Measurements from ENCODE around the gene LHX1.

The LHX1 gene

DNA sequence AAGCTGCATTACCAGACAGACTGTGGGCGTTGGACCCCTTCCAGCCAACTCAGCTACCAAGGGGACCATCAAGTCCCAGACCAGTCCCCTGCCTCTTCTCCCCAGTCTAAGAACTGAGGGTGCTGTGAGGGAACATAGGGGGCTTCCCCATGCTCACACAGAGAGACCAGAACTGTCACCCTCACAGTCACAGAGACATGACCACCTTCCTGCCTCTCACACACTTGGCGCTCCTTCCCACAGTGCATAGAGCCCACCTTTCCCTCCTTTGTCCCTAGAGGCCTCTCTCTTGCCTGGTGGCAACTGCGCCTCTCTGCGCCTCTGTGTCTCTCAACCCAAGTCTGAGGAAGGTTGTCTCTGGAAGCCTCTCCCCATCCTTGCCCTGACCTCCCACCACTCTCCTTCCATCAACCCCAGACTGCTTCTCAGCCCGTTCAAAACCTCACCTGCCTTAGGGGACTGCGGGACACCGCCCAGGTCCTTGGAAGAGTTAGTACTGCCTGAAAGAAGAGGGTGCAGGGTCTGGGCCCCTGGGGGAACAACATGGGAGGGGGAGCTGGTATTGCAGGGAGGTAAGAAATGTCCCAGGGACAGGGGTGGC is 6.1 kb upstream of the LHX1 start (continued):
- TF ChIP-seq, protein P1, sequence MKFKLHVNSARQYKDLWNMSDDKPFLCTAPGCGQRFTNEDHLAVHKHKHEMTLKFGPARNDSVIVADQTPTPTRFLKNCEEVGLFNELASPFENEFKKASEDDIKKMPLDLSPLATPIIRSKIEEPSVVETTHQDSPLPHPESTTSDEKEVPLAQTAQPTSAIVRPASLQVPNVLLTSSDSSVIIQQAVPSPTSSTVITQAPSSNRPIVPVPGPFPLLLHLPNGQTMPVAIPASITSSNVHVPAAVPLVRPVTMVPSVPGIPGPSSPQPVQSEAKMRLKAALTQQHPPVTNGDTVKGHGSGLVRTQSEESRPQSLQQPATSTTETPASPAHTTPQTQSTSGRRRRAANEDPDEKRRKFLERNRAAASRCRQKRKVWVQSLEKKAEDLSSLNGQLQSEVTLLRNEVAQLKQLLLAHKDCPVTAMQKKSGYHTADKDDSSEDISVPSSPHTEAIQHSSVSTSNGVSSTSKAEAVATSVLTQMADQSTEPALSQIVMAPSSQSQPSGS (tag by site-specific recombination; IDR thresholded peaks at IDR 0.05; ENCODE audit: low read depth), result no peak

DNA sequence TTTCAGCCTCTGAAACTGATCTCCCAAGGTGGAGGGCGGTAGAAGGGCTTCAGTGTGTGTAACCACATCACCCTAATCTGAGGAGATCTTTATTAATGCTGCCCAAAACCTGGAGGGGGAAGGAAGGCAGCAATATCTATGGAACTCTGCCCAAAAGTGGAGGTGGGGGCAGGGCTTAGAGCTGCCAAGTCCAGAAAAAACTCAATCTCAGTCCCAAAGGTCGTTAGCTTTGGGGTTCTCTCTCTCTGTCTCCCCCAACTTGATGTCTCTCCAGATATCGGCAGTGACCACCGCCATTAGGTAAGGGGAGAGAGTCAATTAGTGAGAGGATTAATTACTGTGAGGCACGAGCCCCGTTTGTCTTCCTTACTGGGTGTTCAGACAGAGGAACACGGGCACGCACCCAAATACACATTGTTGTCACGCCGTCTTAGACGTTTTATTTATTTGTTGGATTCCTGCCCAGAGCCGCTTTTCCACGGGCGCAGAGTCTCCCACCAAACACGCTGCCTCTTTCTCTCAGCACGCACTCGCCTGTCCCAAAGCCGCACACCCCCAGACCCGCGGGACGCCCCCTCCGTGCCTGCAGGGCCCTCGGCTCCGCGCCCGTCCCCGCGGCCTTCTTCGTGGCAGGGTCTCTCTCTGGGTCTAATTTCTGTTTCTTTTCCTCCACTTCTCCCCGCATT is 5.4 kb upstream of the LHX1 start:
- no peaks in the 10 kb centered on the region for H3K9me3 ChIP-seq (ENCODE audit: control insufficient read depth, insufficient read depth, low read depth, low read length)
- H3K36me3 ChIP-seq (ENCODE audit: control insufficient read depth in 2 of 2, insufficient read depth in 1 of 2, low read length in 2 of 2), result peaks cover 0 to 8% of the 10 kb centered on the region in 2 experiments; a peak in 1 of 3 replicates
- H3K4me1 ChIP-seq (ENCODE audit: control insufficient read depth, insufficient read depth, low read length), result peaks cover 13% of the 10 kb centered on the region
- H3K4me3 ChIP-seq (ENCODE audit: low read depth, low read length), result no peak overlapping the region
- ChIA-PET CTCF (interaction anchor here (1.8 kb wide), 1 partner anchor 116 kb away, joined by 5 read pairs; no protein-coding TSS in a partner anchor), POLR2A (no interaction called here)
- peak overlapping the region; percentile 21; the same call in 1 of the 2 replicates for H3K27ac ChIP-seq (ENCODE audit: extremely low read depth, low read depth, low read length)
- TF ChIP-seq, protein P2, sequence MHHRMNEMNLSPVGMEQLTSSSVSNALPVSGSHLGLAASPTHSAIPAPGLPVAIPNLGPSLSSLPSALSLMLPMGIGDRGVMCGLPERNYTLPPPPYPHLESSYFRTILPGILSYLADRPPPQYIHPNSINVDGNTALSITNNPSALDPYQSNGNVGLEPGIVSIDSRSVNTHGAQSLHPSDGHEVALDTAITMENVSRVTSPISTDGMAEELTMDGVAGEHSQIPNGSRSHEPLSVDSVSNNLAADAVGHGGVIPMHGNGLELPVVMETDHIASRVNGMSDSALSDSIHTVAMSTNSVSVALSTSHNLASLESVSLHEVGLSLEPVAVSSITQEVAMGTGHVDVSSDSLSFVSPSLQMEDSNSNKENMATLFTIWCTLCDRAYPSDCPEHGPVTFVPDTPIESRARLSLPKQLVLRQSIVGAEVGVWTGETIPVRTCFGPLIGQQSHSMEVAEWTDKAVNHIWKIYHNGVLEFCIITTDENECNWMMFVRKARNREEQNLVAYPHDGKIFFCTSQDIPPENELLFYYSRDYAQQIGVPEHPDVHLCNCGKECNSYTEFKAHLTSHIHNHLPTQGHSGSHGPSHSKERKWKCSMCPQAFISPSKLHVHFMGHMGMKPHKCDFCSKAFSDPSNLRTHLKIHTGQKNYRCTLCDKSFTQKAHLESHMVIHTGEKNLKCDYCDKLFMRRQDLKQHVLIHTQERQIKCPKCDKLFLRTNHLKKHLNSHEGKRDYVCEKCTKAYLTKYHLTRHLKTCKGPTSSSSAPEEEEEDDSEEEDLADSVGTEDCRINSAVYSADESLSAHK (tag by site-specific recombination; IDR thresholded peaks at IDR 0.05), result no peak
- TF ChIP-seq ZNF529 (tag by site-specific recombination; IDR thresholded peaks at IDR 0.05; ENCODE audit: insufficient replicate concordance) (no peak), OSR2 (tag by site-specific recombination; IDR thresholded peaks at IDR 0.05) (peak; percentile 26; the same call in 1 of the 2 replicates), GLIS1 (tag by site-specific recombination; IDR thresholded peaks at IDR 0.05) (no peak), ZNF394 (tag by site-specific recombination; IDR thresholded peaks at IDR 0.05; ENCODE audit: borderline replicate concordance) (peak; percentile 34; the same call in 1 of the 2 replicates), HOXC10 (CRISPR knock-in tag; IDR thresholded peaks at IDR 0.05) (no peak), ZNF223 (tag by site-specific recombination; IDR thresholded peaks at IDR 0.05) (no peak), ZBTB17 (tag by site-specific recombination; IDR thresholded peaks at IDR 0.05) (no peak), ZNF341 (tag by site-specific recombination; IDR thresholded peaks at IDR 0.05; ENCODE audit: low read depth) (peak; percentile 3; the same call in 1 of the 2 replicates), GLIS2 (tag by site-specific recombination; IDR thresholded peaks at IDR 0.05) (no peak), ZNF292 (tag by site-specific recombination; IDR thresholded peaks at IDR 0.05; ENCODE audit: borderline replicate concordance, low read depth) (no peak), TRIM28 (IDR thresholded peaks at IDR 0.05; ENCODE audit: borderline replicate concordance, low read length) (no peak), ZNF549 (tag by site-specific recombination; IDR thresholded peaks at IDR 0.05) (no peak), EGR2 (tag by site-specific recombination; IDR thresholded peaks at IDR 0.05; ENCODE audit: low read depth) (0 out of 2 replicates have a peak, but pooled peaks have one; percentile 5), MYNN (tag by site-specific recombination; IDR thresholded peaks at IDR 0.05; ENCODE audit: borderline replicate concordance) (no peak), ZNF354C (tag by site-specific recombination; IDR thresholded peaks at IDR 0.05; ENCODE audit: borderline replicate concordance, low read depth) (no peak)
- TF ChIP-seq, protein P3, sequence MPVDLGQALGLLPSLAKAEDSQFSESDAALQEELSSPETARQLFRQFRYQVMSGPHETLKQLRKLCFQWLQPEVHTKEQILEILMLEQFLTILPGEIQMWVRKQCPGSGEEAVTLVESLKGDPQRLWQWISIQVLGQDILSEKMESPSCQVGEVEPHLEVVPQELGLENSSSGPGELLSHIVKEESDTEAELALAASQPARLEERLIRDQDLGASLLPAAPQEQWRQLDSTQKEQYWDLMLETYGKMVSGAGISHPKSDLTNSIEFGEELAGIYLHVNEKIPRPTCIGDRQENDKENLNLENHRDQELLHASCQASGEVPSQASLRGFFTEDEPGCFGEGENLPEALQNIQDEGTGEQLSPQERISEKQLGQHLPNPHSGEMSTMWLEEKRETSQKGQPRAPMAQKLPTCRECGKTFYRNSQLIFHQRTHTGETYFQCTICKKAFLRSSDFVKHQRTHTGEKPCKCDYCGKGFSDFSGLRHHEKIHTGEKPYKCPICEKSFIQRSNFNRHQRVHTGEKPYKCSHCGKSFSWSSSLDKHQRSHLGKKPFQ (tag by site-specific recombination; IDR thresholded peaks at IDR 0.05), result no peak
- TF ChIP-seq, protein P4, sequence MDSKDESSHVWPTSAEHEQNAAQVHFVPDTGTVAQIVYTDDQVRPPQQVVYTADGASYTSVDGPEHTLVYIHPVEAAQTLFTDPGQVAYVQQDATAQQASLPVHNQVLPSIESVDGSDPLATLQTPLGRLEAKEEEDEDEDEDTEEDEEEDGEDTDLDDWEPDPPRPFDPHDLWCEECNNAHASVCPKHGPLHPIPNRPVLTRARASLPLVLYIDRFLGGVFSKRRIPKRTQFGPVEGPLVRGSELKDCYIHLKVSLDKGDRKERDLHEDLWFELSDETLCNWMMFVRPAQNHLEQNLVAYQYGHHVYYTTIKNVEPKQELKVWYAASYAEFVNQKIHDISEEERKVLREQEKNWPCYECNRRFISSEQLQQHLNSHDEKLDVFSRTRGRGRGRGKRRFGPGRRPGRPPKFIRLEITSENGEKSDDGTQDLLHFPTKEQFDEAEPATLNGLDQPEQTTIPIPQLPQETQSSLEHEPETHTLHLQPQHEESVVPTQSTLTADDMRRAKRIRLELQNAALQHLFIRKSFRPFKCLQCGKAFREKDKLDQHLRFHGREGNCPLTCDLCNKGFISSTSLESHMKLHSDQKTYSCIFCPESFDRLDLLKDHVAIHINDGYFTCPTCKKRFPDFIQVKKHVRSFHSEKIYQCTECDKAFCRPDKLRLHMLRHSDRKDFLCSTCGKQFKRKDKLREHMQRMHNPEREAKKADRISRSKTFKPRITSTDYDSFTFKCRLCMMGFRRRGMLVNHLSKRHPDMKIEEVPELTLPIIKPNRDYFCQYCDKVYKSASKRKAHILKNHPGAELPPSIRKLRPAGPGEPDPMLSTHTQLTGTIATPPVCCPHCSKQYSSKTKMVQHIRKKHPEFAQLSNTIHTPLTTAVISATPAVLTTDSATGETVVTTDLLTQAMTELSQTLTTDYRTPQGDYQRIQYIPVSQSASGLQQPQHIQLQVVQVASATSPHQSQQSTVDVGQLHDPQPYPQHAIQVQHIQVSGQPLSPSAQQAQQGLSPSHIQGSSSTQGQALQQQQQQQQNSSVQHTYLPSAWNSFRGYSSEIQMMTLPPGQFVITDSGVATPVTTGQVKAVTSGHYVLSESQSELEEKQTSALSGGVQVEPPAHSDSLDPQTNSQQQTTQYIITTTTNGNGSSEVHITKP (tag by site-specific recombination; IDR thresholded peaks at IDR 0.05), result peak; percentile 79
- TF ChIP-seq, protein P5, sequence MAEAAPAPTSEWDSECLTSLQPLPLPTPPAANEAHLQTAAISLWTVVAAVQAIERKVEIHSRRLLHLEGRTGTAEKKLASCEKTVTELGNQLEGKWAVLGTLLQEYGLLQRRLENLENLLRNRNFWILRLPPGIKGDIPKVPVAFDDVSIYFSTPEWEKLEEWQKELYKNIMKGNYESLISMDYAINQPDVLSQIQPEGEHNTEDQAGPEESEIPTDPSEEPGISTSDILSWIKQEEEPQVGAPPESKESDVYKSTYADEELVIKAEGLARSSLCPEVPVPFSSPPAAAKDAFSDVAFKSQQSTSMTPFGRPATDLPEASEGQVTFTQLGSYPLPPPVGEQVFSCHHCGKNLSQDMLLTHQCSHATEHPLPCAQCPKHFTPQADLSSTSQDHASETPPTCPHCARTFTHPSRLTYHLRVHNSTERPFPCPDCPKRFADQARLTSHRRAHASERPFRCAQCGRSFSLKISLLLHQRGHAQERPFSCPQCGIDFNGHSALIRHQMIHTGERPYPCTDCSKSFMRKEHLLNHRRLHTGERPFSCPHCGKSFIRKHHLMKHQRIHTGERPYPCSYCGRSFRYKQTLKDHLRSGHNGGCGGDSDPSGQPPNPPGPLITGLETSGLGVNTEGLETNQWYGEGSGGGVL (tag by site-specific recombination; IDR thresholded peaks at IDR 0.05), result peak; percentile 78
- TF ChIP-seq, protein P6, sequence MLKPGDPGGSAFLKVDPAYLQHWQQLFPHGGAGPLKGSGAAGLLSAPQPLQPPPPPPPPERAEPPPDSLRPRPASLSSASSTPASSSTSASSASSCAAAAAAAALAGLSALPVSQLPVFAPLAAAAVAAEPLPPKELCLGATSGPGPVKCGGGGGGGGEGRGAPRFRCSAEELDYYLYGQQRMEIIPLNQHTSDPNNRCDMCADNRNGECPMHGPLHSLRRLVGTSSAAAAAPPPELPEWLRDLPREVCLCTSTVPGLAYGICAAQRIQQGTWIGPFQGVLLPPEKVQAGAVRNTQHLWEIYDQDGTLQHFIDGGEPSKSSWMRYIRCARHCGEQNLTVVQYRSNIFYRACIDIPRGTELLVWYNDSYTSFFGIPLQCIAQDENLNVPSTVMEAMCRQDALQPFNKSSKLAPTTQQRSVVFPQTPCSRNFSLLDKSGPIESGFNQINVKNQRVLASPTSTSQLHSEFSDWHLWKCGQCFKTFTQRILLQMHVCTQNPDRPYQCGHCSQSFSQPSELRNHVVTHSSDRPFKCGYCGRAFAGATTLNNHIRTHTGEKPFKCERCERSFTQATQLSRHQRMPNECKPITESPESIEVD (tag by site-specific recombination; IDR thresholded peaks at IDR 0.05), result no peak

Data from HEK293 (cell line).